Astrocyte of the hippocampus (primary cell): ENCODE measurements around the gene ZNF805.

ENCODE experiments used
- DNase-seq: peaks from one replicate; pipeline ENCODE4 v3.0.0; 2011; ENCODE audit warnings: low read depth, low spot score

ZNF805 gene

DNA sequence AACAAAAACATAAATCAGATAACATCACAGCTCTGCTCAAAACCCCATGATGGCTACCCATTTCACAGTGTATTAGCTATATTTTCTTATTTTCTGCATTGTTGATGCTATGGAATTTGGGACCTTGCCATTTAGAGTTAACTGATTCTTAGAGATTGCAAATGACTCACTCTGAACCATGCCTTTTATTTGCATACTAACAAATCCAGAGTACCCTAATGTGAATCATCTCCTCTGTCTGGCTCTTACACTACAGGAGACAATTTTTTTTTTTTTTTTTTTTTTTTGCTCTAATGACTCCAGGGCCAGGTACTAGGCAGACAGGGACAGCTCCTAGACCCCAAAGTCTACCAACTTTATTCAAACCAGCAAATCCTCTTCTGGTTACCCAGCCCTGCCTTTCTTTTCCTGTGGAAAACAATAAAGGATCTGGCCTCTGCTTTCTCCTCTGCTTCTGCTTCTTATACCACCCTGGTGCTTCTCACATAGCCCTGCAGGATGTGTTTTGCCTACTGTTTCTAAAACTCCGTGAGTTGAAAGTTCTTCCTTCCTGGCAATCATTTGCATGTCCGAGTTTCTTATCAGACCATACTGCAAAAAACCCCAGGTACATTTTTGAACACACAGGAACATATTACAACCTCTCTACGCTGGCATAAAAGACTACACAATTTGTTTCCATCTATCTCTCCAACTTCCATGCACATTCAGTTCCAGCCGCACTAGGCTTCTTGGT lies 29.3 kb downstream of the ZNF805 start:
- peak; percentile 86 for DNase-seq

DNA sequence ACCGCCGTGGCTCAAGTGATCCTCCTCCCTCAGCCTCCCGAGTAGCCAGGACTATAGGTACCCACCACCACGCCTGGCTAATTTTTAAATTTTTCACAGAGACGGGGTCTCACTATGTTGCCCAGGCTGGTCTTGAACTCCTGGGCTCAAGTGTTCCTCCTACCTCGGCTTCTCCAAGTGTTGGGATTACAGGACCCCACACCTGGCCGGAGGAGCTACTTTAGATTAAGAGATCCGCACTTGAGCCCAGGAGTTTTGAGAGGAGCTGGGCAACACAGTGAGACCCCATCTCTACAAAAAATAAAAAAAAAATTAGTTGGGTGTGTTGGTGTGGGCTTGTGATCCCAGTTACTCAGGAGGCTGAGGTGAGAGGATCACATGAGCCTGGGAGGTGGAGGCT lies 30.8 kb downstream of the ZNF805 start:
- DNase-seq, result no peak

DNA sequence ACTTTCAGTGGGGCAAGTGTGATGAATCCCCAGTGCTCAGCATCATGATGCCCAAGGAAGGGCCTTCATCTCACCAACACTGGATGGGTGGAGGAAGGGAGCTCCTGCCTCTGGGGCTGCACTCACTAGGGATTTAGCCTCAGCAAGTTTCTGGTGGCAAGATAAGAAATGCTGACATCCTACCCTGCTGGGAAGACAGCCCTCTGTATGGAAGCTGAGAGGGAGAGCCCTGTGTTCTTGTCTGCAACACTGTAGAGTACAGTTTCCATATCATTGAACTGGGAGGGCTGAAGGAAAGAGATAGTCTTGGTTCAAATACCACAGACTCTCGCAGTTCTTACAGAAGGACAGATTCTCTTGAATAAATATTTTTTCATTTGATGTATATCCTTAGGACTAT lies 32.6 kb downstream of the ZNF805 start:
- no peak for DNase-seq

DNA sequence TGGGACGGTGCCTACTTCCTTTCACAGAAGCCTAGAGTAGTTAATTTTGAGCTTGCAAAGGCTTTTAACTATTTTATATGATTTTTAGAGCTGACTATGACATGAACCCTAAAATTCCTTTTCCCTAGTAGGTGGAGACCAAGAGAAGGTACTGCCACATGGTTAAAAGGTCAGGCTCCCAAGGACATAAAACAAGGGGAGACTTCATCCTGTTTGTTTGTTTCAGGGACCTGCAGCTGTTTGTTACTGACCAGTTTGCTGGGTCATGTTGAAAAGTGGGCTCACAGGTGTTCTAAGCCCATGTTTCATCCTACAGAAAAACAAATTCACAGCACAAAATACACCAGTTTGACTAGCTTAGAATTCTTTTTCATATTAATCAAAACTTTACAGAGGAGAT lies 36.0 kb downstream of the ZNF805 start:
- DNase-seq, result no peak

DNA sequence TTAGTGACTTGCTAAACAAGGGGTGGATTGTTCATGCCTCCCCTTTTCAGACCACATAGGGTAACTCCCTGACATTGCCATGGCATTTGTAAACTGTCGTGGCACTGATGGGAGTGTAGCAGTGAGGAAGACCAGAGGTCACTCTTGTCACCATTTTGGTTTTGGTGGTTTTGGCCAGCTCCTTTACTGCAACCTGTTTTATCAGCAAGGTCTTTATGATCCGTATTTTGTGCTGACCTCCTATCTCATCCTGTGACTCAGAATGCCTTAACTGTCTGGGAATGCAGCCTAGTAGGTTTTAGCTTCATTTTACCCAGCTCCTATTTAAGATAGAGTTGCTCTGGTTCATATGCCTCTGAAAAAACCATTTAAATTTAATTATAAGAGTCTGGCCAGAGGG lies 38.0 kb downstream of the ZNF805 start:
- peak; percentile 62 for DNase-seq

DNA sequence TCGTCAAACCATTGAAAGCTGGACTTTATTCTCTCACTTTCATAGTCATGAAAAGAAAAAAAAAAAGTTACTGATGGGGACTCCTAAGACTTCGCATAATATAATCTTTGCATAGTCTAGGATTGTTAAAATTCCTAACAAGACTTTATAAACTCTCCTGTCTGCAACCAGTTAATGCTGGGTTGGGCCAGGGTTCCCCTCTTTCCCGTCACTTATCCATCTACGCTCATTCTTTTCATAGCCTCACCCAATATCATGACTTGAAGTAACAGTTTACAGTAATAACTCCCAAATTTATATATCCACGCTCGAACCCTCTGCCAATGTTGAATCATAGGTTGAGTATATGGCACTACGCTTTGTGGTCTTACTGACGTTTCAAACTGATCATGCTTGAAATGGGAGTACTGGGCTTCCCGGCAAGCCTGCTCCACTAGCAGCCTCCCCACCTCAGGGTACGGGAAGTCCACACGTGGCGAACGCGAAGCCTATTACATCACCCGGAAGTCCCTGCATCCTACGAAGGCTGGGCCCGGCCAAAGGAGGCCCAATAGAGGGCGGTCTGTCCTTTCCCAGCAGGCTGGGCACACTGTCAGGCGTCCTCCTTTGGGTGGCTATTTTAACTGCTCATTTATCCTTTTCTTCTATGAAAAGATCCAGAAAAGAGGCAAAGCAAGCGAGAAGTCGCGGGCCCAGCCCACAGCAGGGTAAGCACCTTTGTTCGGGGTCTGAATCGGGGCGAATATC lies 39.2 kb downstream of the ZNF805 start:
- DNase-seq, result peak; percentile 98

DNA sequence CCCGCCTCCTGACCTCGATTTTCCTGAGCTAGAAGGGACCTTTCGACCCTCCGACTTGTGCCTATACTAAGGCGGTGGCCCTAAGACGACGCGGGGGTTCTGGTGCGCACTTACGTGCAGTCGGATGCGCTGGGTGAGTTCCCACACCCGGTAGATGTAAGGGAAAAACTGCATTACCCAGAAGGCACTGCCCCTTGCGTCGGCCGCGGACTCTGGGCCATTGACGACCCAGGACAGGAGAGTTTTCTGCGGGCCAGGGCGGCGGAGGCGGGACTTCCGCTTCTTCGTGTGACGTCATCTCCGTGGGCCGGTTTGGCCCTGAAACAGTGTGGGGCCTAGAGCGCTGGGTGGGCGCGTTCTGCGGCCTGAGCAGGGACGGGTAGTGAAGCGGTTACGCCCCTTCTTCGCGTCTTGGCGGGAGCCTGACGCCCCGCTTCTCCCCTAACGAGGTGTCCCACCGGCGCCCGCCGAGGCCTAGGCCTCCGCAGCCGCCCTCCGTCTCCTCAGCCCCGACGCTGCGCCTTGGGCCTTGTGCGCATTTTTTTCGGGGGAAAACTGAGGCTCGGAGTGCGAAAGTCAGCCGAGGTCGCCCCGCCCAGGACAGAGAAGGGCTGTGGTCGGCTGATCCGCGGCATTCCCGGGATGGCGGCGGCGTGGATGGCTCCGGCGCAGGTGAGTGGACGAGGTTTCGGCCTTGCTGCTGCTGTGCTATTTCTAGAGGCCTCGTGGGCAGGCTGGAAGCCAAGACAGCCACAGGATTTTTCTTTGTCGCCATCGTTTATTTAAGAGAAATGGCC lies 39.9 kb downstream of the ZNF805 start, which contains the start of gene ZNF460:
ZNF460 (plus strand) TSS at position 321 of the 797 bp plus-strand sequence; CDS start at position 643, 322 bp downstream.
- DNase-seq, result peak; percentile 99

DNA sequence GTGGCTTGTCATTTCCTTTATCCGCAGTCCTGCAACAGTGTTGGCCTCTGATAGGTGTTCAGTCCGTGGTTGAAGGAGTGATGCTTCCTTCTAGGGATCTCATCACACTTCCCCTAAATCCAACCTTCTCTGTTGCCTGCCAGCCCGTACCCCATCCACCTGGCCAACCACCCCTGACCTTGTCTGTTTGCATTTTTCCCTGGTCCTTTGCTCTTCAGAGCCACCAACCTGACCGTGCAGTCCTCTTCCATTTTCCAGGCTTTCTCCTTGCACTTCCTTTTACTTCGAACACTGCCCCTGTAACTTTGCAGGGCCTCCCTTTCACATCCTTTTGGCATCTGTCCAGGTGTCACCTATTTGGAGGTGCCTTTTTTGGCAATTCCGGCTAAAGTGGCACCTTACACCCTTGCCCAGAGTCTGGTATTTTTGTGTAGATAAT lies 40.5 kb downstream of the ZNF805 start:
- peak; percentile 33 for DNase-seq

DNA sequence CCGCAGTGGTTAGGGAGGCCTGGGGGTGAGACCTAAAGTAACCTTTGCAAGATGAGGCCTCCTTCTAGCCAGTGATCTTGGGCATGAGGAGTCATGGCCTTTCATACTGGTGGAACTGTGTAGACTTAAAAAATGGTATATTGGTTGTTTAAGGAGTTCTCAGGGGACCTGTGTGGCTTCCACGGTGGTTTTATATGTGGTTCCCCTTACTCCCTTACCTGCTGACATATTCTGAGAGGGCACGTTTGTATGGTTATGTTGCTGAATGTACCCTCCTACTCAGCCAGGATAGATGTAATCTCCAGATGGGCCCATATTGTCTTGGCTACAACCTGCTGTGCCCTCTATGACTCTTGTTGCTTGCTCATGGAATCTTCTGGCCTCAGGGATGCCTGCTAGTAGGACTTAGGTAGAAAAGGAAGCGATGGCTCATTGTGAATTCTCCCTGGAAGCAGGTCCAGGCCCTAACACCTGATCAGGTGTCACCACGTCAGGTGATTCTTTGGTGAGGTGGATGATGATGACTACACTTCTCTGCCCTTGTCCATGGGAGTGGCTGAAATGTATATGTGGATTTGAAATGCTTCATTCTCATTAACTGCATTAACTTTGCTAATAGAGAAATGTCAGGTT lies 41.7 kb downstream of the ZNF805 start:
- DNase-seq, result no peak

DNA sequence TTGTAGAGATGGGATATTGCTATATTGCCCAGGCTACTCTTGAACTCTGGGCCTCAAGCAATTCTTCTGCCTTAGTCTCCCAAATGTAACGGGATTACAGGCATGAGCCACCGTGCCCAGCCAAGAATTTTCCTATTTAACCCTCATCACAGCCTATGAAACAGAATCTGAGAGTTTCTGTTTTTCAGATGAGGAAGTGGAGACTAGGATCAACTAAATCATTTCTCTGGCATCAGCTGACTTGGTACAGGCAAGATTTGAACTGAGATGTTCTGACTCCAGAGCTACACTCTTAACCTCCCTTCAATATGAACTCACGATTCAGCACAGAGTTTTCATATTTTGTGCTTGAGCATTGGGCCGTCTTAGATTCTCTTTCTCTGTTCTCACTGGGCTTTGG lies 47.9 kb downstream of the ZNF805 start:
- no peak for DNase-seq

DNA sequence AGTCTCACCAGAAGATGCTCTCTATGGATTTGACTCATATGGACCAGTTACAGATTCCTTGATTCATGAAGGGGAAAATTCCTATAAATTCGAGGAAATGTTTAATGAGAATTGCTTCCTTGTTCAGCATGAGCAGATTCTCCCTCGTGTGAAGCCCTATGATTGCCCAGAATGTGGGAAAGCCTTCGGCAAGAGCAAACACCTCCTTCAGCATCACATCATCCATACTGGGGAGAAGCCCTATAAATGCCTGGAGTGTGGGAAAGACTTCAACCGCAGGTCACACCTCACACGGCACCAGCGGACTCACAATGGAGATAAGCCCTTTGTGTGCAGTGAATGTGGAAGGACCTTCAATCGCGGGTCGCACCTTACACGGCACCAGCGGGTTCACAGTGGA lies 50.5 kb downstream of the ZNF805 start:
- DNase-seq, result no peak

DNA sequence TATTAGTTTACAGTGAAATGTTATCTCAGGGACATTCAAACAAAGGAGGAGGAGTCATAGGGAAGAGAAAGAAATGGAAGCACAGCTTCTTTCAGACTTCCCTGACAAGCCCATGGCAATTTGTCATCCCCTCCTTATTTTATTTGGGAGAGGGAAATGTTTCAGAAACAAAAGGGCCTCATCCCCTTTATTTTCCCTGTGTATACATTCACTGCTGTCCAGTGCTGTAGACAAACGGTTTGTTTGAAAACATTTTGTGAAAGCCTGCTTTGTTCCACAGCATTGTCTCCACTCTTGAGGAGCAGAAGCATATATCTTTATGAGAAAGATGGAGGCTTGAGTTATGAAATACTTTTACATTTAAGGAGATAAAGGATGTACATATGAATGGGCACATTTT lies 52.1 kb downstream of the ZNF805 start:
- no peak for DNase-seq

DNA sequence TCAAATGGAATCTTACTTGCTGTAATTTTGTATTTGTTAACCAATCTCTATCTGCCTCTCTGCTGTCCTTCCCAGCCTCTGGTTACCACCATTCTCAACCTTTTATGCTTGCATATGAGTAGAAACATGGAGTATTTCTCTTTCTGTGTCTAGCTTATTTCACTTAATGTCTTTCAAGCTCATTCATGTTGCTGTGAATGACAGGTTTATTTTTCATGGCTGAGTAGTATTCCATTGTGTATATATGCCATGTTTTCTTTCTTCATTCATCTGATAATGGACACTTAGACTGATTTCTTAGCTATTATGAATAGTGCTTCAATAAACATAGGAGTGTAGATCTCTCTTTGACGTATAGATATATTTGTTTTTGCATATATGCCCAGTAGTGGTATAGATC lies 53.3 kb downstream of the ZNF805 start:
- no peak for DNase-seq

DNA sequence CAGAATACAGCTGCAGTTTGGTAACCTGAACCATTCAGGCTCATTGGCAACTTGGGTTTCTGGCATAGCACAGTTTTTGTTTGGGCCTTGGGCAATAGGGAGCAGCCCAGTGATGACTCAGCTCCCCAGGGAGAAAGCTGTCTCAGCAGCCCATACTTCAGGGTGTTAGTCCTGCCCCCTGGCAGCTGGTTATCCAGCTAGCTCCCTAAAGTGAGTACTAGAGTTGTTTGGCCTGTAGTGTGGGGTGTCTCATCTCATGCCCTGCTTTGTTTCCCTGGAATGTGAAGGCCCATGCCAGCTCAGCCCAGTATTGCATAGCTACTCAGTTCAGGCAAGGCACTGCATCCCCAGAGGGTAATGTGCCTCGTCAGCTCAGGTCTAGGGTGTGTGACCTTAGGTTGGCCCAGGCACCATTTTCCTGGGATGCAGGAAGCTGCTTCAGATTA lies 61.6 kb downstream of the ZNF805 start:
- peak; percentile 86 for DNase-seq

DNA sequence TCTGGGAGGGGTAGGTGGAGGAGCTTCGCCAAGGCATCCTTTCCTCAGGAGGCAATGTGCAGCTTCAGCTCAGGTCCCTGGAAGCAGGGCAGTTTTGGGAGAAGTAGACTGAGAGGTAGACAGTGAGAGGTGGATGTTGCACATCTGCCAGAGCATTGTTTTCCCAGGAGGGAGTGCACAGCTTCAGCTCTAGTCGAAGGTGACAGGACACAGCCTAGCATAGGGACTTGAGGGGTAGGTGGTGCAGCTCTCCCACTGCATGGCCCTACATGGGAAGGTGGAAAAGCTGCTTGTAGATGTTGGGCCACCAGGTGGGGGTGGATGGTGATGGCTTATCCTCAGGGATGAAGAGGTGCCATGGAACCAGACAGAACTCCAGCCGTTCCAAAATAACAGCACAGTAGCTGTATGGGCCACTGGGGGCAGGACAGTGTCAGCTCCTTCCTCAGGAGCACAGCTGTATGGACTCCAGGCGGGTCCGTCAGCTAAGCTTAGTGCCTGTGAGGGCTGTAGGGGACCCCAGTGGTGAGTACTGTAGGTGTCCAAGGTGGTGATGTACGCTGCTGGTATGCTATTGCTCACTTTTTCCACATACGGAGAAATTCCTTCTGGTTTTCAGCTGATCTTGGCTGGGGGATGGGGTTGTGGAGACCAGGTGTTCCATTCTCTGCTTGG lies 62.4 kb downstream of the ZNF805 start:
- DNase-seq, result no peak
